ELR (cell line): ENCODE measurements around the gene C5AR1.
"Not testable (repeated sequence)": the region's sequence is repeated elsewhere in the genome, so short reads cannot be mapped to it uniquely, and the experiment has no call there.

Experiments
- DNase-seq: peaks from one replicate; pipeline ENCODE4 v3.0.0-alpha.2; 2015; ENCODE audit warnings: low read depth

C5AR1 gene

DNA sequence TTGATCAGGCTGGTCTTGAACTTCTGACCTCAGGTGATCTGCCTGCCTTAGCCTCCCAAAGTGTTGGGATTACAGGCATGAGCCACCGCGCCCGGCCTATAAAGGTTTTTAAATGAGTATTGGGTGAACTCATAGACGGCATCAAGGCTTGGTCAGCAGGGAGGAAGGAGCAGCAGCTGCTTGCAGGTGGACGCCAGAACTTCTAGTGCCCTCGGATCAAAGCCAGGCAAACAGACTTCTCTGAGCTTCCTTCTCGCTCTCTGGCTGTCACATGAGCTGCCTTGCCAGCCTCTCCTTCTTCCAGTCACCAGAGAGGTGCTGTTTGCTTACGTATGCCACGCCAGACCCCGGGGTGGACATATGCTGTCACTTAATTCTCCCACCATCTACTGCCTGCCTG is 55.8 kb downstream of the C5AR1 start:
- DNase-seq = not testable (repeated sequence)

DNA sequence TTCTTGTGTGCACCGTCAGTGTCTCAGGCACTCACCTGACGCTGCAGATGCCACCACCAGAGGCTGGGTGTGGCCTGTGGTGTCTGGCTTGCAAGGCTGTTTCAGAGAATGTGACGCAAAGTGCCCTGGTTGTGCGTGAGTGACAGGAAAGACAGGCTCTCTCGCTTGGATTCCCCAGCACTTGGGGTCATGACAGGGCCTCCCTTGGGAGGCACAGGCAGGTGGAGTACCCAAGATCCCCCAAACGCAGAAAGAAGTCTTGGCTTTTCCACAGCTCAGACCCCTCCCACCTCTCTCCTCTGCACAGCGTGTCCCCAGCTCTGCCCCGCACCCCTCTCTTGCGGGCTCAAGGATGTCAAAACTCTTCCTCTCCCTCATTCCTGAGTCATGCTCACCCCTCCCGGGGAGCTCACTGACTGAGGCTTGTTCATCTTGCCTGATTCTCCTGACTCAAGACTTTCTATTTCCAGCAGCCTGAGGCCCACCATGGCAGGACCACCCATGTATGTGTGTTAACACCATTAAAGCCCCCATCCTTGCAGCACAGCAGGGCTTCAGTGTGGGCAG is 60.5 kb downstream of the C5AR1 start:
- DNase-seq = peak; percentile 77

DNA sequence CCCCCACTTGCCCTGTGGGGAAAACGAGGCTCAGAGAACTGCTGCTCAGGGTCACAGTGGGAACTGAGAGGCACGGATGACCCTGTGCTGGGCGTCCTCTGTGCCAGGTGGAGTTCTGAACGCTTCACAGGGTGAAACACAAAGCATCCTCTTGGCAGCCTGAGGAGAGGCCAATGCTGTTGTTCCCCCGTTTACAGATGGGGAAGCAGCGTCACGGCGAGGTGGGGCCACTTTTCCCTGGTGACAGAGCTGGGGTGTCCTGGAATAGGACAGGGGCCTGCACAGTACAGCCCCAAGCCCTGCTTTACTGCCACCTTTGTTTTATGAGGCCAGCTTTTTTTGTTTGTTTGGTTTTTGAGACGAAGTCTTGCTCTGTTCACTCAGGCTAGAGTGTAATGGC is 61.6 kb downstream of the C5AR1 start:
- no peak for DNase-seq
